Measurements from ENCODE around the gene CHTF18.

Gene CHTF18

GRCh38 chr16:760545-761343 is 27.7 kb upstream of the CHTF18 start, which contains the start of gene MSLN:
Gene MSLN, plus strand, starts transcription at chr16:760734. Its CDS starts 1,947 bp downstream, at chr16:762681.
- no peak for DNase-seq (ENCODE audit: low read depth)

- DNase-seq (ENCODE audit: low read depth): no peak
These were observed 26.6 kb upstream of the CHTF18 start for GRCh38 chr16:761625-762513.

GRCh38 chr16:762595-763268 is 25.7 kb upstream of the CHTF18 start:
- DNase-seq (ENCODE audit: low read depth): no peak

GRCh38 chr16:763369-764183 is 24.8 kb upstream of the CHTF18 start:
- DNase-seq (ENCODE audit: low read depth): no peak

GRCh38 chr16:764184-764750 is 24.2 kb upstream of the CHTF18 start:
- DNase-seq (ENCODE audit: low read depth): no peak

- DNase-seq (ENCODE audit: low read depth): no peak
These were observed 23.5 kb upstream of the CHTF18 start for GRCh38 chr16:764848-765487.

GRCh38 chr16:765488-765865 is 22.9 kb upstream of the CHTF18 start:
- no peak for DNase-seq (ENCODE audit: low read depth)

GRCh38 chr16:766008-766819 is 22.2 kb upstream of the CHTF18 start:
- DNase-seq (ENCODE audit: low read depth): no peak

- DNase-seq (ENCODE audit: low read depth): no peak
These were observed 21.4 kb upstream of the CHTF18 start for GRCh38 chr16:766820-767640.

GRCh38 chr16:767743-768235 is 20.6 kb upstream of the CHTF18 start:
- DNase-seq (ENCODE audit: low read depth): no peak

GRCh38 chr16:768428-768827 is 20.0 kb upstream of the CHTF18 start:
- no peak for DNase-seq (ENCODE audit: low read depth)

GRCh38 chr16:769184-769784 is 19.1 kb upstream of the CHTF18 start:
- DNase-seq (ENCODE audit: low read depth): no peak

GRCh38 chr16:769934-770333 is 18.5 kb upstream of the CHTF18 start:
- DNase-seq (ENCODE audit: low read depth): no peak

GRCh38 chr16:770411-770810 is 18.0 kb upstream of the CHTF18 start:
- no peak for DNase-seq (ENCODE audit: low read depth)

- no peak for DNase-seq (ENCODE audit: low read depth)
These were observed 15.5 kb upstream of the CHTF18 start for GRCh38 chr16:772959-773358.

- DNase-seq (ENCODE audit: low read depth): no peak
These were observed 14.1 kb upstream of the CHTF18 start for GRCh38 chr16:774086-775001.

GRCh38 chr16:775236-775796 is 13.1 kb upstream of the CHTF18 start:
- no peak for DNase-seq (ENCODE audit: low read depth)

Measured in iris pigment epithelial cell (primary cell).